NCI-H2171 treated with DMSO at 0.1 percent for 48 hours (cell line): Measurements from ENCODE around the gene SHROOM1.

Experiments used
- DNase-seq: peaks from one replicate; lab custom pipeline; 2025; lab: John Stamatoyannopoulos, UW

Gene SHROOM1

GRCh38 chr5:132853790-132854189, 23.3 kb upstream of the SHROOM1 start:
- DNase-seq, result no peak

- DNase-seq, result no peak
Measured at GRCh38 chr5:132853323-132853722, 22.9 kb upstream of the SHROOM1 start.

- DNase-seq, result no peak
Measured at GRCh38 chr5:132850066-132850465, 19.6 kb upstream of the SHROOM1 start.

- no peak for DNase-seq
Measured at GRCh38 chr5:132849347-132849746, 18.9 kb upstream of the SHROOM1 start.

GRCh38 chr5:132848270-132848669, 17.8 kb upstream of the SHROOM1 start:
- DNase-seq, result no peak

- no peak for DNase-seq
Measured at GRCh38 chr5:132841305-132841704, 10.9 kb upstream of the SHROOM1 start.

- DNase-seq, result no peak
Measured at GRCh38 chr5:132840896-132841295, 10.4 kb upstream of the SHROOM1 start.

- no peak for DNase-seq
Measured at GRCh38 chr5:132840313-132840712, 9.9 kb upstream of the SHROOM1 start.

GRCh38 chr5:132839426-132840301, 9.2 kb upstream of the SHROOM1 start:
- DNase-seq, result no peak

- DNase-seq, result no peak
Measured at GRCh38 chr5:132838516-132839282, 8.3 kb upstream of the SHROOM1 start.

- no peak for DNase-seq
Measured at GRCh38 chr5:132837868-132838267, 7.4 kb upstream of the SHROOM1 start.

GRCh38 chr5:132836852-132837251, 6.4 kb upstream of the SHROOM1 start:
- no peak for DNase-seq

- DNase-seq, result no peak
Measured at GRCh38 chr5:132834057-132834456, 3.6 kb upstream of the SHROOM1 start.

- no peak for DNase-seq
Measured at GRCh38 chr5:132832612-132833011, 2.2 kb upstream of the SHROOM1 start.

- DNase-seq, result no peak
Measured at GRCh38 chr5:132831095-132831860, 831 bp upstream of the SHROOM1 start.

GRCh38 chr5:132829742-132830435, 558 bp downstream of the SHROOM1 start:
- peak; percentile 44 for DNase-seq

- peak; percentile 56 for DNase-seq
Measured at GRCh38 chr5:132828846-132829494, 1.5 kb downstream of the SHROOM1 start.

- DNase-seq, result no peak
Measured at GRCh38 chr5:132827943-132828673, 2.3 kb downstream of the SHROOM1 start.

GRCh38 chr5:132826424-132827082, 3.9 kb downstream of the SHROOM1 start:
- DNase-seq, result no peak

- DNase-seq, result no peak
Measured at GRCh38 chr5:132825834-132826391, 4.5 kb downstream of the SHROOM1 start.
